Lower leg skin (tissue), 3 donors: ENCODE measurements around the gene TSHZ2.

Experiments
- CTCF ChIP-seq, 3 donors: fragments of 450-650 bp; IDR thresholded peaks; one replicate each; pipeline ENCODE4 v1.5.1; 2016; ENCODE audit warnings: antibody characterized with exemption in 3 of 3, mild to moderate bottlenecking in 3 of 3, moderate library complexity in 2 of 3
- POLR2A ChIP-seq, 2 donors: fragments of 450-650 bp; IDR thresholded peaks; one replicate each; pipeline ENCODE4 v1.6.1; 2016 to 2017; ENCODE audit warnings: antibody characterized with exemption in 2 of 2, mild to moderate bottlenecking in 1 of 2, moderate library complexity in 1 of 2

GRCh38 chr20:53284696-53285095 is 312.5 kb downstream of the TSHZ2 start:
- no peak for TF ChIP-seq POLR2A (IDR thresholded peaks at IDR 0.05)
- TF ChIP-seq CTCF (IDR thresholded peaks at IDR 0.05): no peak
